Measurements from ENCODE around the gene CENPF.
A peak's percentile ranks its signal among the peaks of the same experiment; 100 is the strongest.

Gene CENPF

GRCh38 chr1:214621236-214621635 is 18.2 kb downstream of the CENPF start:
- no peak for FAIRE-seq

DNA sequence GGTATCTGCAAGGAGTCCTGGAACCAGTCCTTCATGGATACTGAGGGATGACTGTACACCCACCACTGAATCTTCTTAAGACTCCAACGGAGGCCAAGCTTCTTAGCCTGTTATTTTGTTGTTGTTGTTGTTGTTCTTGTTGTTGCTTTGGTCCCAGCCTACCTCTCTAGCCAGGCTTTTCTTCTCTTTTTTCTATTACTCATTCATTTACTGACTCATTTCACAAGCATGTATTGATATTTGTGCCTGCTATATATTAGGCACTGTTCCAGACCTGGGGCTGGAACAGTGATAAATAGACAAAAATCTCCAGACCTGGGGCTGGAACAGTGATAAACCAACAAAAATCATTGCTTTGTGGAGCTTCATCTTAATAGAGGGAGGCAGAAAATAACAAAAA is 20.4 kb downstream of the CENPF start:
- no peak for FAIRE-seq

GRCh38 chr1:214632091-214632490 is 29.1 kb downstream of the CENPF start:
- peak; percentile 11 for FAIRE-seq

- FAIRE-seq = no peak
Measured at GRCh38 chr1:214633686-214634085, 30.7 kb downstream of the CENPF start.

DNA sequence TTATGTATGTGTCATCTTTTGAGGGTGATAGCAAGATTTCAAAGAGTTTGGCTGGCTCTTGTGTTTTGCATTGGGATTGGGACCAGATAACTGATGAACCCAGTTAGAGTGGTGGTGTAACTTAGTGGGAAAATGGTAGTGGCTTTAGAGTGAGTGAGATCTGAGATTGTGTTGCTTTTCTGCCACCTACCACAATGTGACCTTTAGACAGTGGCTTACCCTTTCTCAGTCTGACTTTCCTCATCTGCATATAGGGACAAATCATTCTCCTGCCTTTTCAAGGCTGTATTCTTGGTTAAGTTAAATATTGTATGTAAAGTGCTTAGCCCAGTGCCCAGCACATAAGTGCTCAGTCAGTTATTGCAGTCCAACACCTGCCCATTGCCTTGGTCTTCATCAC is 31.3 kb downstream of the CENPF start:
- FAIRE-seq = no peak

DNA sequence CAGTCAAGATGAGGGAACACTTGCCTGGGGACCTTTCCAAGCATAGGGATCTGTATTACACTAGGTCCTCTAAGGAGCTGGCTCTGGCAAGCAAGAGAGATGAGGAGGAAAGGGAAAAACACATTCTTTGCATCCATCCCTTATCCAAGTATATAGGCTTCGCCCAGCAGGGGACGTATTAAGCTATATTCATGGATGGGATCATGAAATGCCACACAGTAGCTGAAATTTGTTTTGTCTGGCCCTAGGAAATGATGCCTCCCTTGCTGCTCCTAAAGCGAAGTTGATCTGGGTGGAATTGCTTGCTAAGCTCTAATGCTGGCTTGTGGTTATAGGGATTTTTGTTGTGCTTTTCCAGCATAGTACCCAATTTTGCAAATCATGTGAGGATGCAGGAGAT is 32.1 kb downstream of the CENPF start:
- FAIRE-seq = no peak

GRCh38 chr1:214635506-214635905 is 32.5 kb downstream of the CENPF start:
- FAIRE-seq = no peak

DNA sequence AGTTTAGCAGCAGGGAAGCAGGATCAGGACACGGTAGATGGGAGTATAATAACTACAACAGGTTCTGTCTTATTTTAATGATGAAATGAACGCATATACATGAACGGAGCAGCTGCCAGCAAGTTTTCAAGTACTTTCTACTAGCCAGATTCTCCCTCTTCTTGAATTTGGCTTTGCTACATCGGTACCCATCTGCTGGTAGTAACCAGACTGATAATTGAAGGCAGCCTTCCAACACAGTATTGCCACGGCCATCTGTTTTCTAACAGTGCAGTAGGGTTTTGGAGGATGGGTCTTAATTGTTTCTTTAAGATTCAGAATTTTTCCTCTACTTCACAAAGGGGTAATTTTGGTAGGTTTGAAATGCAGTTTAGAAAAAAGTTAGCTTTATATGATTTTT is 33.4 kb downstream of the CENPF start:
- FAIRE-seq = no peak

DNA sequence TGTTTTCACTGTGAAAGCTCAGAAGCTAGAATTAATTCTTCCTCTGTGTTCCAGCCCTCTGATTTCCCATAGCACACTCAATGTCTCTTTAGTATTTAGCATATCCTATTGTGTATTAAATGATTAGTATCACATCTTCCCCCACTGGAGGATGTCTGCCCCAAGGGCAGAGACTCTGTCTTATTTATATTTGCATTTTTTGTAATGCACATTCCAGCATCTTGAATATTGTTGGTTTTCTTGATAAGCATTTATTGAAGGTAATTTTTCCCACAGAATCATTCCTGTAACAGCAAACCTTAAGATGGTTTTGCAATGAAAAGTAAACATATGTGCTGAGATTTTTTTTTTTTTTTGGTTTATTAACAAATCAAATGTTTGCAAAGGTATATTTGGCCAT is 34.1 kb downstream of the CENPF start:
- FAIRE-seq = no peak

GRCh38 chr1:214637722-214638458 is 34.9 kb downstream of the CENPF start:
- FAIRE-seq = peak; percentile 89

- no peak for FAIRE-seq
Measured at GRCh38 chr1:214638459-214638807, 35.4 kb downstream of the CENPF start.

DNA sequence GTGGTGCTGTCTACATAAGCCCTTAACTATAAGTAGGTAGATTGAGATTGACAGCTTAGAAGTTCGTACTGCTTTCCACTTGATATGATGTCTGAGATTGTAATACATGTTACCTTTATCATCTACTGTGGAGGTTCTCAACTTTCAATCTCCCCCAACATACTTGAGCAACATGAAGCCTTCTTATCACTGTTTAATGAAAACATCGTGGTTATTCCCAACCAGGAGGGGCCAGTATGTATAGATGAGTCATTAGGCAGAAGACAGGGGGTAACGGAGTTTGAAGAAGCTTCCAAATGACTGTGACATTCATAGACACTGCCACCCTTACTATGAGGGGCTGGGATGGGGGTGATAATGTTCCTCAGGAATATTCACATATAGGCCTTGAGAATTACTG is 36.0 kb downstream of the CENPF start:
- FAIRE-seq = no peak

DNA sequence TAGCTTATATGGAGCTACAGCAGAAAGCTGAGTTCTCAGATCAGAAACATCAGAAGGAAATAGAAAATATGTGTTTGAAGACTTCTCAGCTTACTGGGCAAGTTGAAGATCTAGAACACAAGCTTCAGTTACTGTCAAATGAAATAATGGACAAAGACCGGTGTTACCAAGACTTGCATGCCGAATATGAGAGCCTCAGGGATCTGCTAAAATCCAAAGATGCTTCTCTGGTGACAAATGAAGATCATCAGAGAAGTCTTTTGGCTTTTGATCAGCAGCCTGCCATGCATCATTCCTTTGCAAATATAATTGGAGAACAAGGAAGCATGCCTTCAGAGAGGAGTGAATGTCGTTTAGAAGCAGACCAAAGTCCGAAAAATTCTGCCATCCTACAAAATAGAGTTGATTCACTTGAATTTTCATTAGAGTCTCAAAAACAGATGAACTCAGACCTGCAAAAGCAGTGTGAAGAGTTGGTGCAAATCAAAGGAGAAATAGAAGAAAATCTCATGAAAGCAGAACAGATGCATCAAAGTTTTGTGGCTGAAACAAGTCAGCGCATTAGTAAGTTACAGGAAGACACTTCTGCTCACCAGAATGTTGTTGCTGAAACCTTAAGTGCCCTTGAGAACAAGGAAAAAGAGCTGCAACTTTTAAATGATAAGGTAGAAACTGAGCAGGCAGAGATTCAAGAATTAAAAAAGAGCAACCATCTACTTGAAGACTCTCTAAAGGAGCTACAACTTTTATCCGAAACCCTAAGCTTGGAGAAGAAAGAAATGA is 37.6 kb downstream of the CENPF start:
- FAIRE-seq = no peak

GRCh38 chr1:214641214-214641895 is 38.4 kb downstream of the CENPF start:
- FAIRE-seq = no peak

GRCh38 chr1:214643030-214643429 is 40.0 kb downstream of the CENPF start:
- FAIRE-seq = no peak

- FAIRE-seq = no peak
Measured at GRCh38 chr1:214645712-214646111, 42.7 kb downstream of the CENPF start.

DNA sequence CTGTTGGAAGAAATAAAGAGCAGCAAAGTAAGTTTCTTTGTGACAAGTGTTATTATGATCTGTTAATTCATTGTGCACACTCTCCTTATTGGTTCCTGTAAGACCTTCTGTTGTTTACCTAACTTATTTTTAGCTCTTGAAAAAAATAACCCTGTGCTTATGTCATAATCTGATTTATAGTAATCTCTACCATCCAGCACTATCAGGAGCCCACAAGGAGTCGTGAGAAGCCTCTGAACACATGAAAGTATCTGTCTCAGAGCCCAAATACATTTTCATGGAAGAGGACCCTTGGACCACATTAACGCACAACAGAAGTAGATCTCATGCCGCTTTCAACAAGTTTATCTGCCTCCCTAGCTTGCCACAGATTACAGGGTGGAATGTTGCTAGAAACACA is 45.8 kb downstream of the CENPF start:
- FAIRE-seq = no peak

DNA sequence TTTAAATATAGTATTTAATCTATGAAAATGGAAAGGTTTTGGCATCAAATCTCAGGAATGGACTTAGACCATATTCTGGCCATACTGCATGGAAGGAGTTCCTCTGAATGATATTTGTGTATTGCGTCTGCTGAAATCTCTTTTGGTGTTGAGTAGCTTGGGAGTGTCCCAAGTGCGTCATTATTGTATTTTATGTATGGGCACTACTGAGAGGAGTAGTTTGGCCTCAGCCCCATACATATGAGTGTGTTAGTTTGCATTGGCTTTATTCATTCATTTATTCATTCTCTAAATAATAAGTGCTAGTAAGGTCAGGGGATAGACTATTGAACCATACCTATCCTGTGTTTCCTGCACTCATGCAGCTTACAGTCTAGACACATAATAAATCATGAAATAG is 46.6 kb downstream of the CENPF start:
- FAIRE-seq = no peak

DNA sequence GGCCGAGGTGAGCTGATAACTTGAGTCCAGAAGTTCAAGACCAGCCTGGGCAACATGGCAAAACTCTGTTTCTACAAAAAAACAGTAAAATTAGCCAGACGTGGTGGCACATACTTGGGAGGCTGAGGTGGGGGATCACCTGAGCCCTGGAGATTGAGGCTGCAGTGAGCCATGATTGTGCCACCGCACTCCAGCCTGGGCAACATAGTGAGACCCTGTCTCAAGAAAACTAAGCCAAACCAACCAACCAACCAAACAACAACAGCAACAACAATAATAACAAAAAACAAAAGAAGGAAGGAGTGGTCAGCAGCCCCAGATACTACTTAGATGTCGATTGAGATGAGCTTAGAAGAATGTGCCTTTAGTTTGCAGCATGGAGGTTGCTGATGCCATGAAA is 47.7 kb downstream of the CENPF start:
- no peak for FAIRE-seq

DNA sequence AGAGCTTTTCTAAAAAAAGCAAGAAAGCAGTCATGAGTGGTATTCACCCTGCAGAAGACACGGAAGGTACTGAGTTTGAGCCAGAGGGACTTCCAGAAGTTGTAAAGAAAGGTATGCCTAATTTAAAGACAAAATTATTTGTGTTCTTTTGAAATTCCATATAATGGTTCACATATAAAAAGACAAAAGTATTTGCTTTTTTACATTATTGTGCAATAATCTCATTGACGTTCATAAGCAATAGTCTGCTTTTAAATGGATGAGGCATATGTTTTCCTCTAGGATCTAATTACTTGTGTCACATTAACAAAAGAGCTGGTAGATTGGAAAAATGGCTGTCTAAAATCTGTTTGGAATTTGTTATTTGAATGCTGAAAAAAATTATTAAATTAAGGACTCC is 54.3 kb downstream of the CENPF start:
- FAIRE-seq = no peak

- no peak for FAIRE-seq
Measured at GRCh38 chr1:214658175-214658574, 55.2 kb downstream of the CENPF start.

GRCh38 chr1:214658785-214659184 is 55.8 kb downstream of the CENPF start:
- no peak for FAIRE-seq

DNA sequence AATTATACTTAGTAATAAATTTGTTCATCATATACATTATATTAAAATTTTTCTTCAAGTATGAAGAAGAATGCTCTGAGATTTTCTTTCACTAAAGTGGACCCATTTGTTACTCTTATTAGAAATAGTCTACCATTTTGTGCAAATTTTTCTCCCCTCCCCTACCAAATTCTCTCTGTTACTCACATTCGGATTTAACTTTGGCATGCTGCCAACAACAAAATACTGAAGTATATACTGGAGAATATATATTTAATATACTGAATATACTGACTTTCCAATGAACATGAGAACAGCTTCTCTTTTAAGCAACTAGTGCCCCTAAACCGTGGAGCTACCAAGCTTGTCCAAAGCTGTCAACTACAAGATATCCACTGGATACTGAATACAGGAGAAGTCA is 57.2 kb downstream of the CENPF start:
- no peak for FAIRE-seq

DNA sequence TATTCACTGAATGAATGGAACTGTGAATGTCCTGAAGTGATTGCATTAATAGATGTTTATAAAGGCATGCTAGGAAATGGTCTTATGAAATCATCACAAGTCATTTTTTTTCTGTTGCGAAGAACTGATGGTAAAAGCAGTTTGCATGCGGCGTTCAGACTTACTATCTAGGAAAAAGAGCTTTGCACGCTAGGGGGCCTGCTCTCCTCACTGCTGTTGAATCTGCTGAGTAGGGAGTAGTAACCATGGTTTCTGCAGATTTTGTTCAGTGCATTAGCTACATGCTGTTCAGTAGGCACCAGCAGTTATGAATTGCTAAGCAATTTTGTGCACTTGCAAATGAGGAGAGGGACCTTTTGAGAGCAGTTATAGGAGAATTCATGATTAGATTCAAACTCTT is 57.9 kb downstream of the CENPF start:
- no peak for FAIRE-seq
